Measurements from ENCODE around the gene TNS4.

Gene TNS4

DNA sequence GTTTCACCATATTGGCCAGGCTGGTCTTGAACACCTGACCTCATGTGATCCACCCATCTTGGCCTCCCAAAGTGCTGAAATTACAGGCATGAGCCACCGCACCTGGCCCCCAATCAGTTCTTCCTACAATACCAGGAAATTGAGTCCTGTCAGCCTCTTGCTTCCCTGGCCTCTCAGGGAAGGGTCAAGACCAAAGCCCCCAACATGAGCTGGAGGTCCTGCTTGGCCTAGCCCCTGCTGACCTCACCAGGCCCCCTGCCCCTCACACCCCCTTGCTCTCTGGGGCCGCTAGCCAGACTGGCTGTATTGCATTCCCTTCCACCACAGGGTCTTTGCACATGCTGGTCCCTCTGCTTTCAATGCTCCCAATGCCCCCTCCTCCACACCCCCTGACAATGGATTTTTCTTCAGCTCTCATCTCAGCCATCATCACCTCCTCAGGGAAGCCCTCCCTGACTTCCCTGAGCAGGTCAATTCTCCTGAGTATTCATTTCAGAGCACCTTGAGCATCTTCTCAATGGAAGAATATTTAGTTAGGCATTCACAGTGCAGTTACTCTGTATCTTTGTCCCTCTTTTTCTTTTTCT, 34.0 kb downstream of the TNS4 start:
- no peak for DNase-seq
- intact Hi-C loops (cut with DNase I), result no loop called here

DNA sequence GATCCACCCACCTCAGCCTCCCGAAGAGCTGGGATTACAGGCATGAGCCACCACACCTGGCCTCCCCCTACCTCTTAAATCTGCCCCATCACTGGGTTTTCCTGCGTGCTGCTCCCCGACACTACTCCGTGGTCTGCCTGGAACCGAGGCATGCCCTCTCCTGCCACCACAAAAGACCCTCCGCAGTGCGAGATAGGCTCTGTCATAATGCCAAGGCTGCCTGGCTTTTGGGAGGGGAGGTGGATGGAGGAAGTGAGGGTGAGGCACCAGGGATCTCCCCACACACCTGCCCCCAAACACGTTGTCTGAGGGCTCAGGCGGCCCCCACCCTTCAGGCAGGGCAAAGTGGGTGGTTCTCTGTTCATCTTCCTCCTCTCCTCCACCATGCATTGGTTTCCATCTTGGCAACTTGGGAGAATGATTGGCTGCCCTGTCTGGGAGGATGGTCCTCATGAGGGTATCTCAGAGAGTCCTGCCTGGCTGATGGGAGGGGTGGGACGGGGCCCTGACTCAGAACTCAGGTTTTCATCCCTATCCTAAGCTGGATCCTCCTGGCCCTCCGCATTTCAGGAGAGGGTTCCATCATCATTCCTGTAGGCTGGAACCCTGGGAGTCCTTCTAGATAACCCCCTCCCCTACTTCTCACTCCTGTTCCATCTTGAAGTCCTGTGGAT, 35.0 kb downstream of the TNS4 start:
- intact Hi-C loops (cut with DNase I), result no loop called here

DNA sequence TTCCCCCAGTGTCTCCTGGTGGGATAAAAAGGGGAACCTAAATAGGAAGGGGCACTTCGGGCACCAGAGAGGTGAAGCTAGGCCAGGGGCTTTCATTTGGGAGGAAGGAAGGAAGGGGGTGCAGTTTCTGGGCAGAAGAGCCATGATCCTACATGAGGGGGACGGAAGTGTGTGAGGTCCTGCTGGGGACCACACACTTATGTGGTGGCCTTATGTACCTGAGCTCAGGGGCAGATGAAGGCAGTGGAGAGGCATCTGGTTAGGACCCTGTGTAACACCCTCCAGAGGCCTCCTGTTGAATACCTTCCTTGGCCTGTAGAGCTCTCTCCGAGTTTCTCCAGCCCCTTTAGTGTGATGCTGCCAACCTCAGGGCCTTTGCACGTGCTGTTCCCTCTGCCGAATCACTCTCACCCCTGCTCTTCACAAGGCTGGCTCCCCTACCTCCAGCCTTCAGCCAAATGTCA, 37.0 kb downstream of the TNS4 start:
- no peak for DNase-seq
- intact Hi-C loops (cut with DNase I), result no loop called here

More for the DNA sequence above, 35.0 kb downstream of the TNS4 start:
- DNase-seq, result no peak

DNA sequence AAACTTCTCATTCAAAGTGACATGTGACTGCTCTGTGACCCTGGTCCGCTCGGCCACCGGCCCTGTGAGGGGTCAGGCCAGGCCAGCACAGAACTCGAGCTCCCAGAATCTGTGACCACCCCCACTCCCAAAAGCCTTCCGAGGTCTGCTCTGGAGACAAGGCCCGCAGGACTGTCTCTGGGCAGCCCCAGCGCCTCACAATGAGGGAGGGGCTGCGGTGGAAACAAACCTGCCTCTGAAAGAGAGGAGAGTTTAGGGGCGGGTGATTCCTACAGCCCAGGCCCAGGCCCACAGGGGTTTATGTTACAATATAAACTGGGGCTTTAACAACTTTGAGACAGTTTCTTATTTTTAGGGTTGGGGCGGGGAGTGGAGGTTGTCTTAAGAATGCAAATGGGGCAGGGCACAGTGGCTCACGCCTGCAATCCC, 38.3 kb downstream of the TNS4 start:
- DNase-seq, result no peak
- intact Hi-C loops (cut with DNase I), result no loop called here

DNA sequence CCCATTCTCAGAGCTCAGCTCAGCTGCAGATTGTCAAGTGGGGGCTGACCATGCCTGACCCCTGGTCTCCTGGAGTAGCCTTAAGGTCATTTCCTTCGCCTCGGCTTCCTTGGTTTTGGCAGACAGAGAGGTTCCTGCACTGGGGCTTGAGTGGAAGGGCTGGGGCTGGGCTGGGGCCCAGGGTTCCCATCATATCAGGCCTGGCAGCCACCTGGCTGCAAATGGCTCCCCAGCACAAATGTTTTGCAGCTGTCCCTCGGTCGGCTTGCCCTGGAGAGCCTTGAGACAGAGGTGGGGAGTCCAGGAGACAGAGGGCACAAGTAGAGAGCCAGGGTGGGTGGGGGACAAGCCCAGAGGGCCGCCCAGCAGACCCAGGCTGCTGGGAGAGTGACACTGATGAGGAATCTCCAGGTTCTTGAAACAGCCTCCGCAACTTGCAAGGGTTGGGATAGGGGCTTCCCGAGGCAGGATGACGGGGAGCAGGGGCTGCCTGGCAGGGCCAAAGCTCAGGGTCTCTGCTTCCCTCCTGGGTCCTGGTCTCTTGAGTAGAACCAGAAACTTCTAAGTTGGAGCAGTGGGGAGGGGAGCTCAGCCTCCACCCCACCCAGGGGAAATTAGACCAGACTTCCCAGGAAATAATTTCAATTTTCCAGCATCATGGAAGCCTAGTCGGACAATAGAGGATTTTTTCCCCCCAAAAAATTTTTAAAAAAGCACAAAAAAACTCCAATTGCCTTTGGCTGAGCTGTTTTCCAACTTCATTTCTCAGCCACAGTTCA, 38.9 kb downstream of the TNS4 start:
- DNase-seq, result no peak
- intact Hi-C loops (cut with DNase I), result no loop called here

DNA sequence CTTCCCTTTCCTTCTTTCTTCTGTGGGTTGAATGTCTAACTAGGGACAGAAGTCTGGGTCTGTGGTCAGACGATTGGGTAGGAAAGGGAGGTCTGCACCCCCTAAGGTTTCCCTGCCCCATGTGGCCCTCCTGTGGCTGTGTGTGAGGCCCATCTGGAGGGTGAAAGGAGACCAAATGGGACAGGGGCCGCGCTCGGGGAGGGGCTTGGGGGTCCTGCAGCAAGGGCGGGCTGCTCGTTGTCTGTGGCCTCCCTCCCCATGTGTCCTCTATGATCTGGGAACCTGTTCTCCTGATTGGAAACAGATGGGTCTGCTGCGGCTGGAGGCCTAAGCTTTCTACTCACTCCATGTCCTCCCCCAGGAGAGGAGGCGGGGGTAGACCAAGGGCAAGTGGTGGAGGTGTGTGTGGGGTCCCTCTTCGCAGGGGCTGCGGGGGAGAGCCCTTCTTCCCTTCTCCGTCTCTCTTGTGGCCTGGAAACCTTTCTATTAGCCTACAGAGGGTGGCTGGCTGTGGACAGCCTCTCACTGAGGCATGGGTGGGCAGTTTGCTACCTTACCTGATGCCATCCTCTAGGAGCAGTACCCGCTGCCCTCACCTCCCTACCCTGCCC, 39.6 kb downstream of the TNS4 start:
- intact Hi-C loops (cut with DNase I), result no loop called here
- DNase-seq, result no peak

DNA sequence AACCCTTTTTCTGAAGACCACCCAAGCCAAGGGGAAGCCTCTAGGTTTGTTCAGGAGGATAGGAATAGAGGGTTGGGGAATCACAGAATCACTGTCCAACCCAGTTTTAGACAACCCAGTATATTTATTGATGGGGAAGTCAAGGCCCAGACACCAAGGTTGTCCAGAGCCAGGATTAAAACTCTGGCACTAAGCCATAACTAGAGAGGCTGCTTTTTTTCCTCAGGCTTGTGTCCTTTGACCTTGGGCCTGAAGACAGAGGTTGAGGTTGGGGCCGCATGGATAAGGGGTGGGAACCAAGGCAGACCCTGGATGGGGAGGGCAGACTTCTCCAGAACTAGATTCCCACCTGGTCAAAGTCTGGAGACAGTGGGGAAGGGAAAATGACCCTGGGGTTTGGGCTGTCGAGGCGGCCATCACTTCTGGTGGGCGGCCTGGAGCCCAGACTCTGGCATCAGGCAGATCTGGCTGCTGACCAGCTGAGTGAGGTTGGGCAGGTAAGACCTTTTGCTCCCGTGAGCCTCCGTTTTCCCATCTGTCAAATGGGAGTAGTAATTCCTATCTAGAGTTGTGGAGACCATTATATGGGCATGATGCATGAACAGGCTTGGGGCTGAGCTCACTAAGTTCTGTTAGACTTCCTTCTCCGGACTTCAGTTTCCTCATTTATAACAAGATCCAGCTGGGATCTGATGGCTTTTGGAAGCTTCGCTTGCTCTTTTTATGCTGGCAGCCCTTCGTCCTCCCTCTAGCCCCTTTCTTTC, 40.3 kb downstream of the TNS4 start:
- DNase-seq, result no peak
- intact Hi-C loops (cut with DNase I), result no loop called here

DNA sequence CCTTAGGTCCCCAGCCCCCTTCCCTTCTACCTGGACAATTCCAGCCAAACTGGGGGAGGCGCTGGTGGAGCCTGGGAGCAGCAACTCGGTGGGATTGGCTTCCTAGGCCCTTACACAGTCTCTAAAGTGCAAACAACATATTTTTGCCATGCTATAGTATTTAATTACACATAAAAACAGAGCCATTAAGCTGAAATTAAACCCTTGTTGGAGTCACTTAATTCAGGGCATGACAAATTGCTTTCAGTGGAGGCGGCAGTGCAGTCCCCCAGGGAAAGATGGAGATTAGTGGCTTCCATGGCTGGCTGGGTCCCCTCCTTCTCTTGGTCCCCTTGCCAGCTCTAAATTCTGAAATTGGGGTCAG, 40.8 kb downstream of the TNS4 start:
- no peak for DNase-seq
- intact Hi-C loops (cut with DNase I), result no loop called here

DNA sequence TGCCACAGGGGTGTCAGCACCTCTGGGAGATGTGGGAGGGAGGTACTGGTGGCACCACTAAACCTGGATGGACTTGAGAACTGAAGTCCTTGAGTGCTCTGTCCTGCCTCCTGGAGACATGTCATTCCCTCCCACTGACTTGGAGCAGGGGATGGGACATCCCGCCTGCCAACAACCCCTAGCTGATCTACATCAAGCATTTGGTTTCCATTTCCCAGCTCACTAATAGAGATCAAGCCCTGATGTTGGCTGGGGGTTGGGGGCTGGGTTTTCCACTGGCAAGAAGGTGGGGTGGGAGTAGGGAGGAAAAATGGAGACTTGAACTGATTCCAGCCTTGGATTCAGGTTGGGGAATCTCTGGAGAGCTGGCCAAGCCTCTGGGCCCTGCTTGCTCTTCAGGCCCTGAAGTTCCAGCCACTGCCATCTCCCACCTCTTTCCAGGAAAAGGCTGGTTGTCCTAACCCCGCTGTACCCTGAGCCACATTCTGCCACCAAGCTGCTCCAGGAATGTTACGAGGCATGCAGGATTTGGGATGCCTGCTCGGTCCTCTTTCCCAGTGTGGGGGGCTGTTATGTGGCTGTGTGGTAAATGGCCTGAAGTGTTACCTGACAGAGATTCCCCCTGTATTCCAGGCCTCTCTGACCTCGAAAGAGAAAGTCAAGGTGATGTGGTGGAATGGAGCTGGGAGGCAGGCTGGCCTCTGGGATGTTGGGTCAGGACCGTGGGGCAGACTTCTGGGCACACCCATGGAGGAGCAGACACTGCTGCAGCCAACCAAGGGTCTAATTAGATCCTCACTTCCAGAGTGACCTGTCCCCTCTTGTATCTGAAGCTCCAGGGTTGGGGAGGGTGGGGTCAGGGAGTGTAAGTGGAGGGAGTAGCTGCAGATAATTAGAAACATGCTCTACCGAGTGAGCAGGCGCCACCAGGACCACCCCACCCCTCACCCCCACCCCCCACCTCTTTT, 41.5 kb downstream of the TNS4 start:
- DNase-seq, result no peak
- intact Hi-C loops (cut with DNase I), result no loop called here

DNA sequence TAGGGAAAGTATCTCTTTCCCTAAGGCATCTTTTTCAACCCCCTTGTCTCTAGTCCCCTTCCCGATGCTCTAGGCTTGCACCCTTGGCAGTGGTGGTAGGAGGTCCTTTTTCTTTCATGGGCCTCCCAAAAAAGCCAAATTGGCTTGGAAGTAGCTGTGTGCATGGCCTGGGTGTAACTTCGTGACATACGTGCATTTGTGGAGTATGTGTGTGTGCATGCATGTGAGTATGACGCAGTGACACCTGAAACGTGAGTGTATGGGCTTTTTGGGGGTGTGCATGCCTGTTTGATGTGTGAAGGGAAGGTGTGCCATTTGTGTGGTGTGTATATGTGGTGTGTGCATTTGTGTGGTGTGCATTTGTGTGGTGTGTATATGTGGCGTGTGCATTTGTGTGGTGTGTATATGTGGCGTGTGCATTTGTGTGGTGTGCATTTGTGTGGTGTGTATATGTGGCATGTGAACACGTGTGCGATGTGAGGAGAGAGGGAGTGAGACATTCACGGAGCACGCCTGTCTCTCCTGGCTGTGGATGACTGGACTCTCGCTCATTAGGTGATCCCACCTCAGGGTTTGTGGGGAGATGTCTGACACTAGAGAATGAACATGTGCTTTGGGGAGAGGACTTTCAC, 42.5 kb downstream of the TNS4 start:
- intact Hi-C loops (cut with DNase I), result no loop called here
- no peak for DNase-seq

DNA sequence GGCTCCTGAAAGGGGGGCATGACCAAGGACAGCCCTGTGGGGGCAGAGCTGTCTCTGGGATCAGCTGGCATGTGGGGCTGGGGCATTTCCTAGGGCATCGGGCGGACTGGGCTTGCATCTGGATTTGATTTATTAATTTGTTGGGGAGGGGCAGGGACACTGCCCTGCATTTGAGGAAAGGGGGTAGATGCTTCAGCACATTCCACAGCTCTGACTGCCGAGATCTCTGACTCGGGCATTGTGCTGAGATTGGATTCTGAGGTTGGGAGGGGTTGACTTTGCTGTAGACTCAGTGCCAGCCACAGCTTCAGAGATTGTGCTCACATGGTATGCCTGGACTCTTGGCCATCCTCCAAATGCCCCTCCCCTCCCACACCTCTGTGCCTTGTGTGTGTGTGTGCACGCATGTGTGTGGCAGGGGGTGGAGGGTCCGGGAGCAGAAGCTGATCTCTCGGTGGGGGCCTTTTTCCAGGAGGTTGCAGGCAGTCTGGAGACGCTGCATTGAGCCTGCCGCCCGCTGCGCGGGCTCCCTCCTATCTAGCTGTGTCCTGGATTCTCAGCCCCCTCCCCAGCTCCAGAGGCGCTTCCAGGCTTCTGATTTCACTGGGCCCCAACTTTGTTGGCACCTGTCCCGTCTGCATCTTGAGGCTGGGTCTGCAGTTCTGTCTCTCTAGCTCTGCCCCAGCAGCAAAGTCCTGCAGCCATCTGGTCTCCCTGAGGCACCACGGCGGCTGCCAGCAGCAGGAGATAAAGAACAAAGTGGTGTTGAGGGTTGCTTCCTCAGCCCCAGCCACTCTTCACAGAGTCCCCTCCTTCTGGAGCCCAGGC, 43.2 kb downstream of the TNS4 start:
- DNase-seq, result no peak
- intact Hi-C loops (cut with DNase I), result no loop called here

DNA sequence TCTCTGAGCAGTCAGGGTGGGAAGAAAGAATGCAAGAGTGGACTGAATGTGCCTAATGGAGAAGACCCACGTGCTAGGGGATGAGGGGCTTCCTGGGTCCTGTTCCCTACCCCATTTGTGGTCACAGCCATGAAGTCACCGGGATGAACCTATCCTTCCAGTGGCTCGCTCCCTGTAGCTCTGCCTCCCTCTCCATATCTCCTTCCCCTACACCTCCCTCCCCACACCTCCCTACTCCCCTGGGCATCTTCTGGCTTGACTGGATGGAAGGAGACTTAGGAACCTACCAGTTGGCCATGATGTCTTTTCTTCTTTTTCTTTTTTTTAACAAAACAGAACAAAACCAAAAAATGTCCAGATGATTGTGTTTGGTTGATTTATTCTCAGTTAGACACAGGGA, 44.1 kb downstream of the TNS4 start:
- intact Hi-C loops (cut with DNase I), result no loop called here

DNA sequence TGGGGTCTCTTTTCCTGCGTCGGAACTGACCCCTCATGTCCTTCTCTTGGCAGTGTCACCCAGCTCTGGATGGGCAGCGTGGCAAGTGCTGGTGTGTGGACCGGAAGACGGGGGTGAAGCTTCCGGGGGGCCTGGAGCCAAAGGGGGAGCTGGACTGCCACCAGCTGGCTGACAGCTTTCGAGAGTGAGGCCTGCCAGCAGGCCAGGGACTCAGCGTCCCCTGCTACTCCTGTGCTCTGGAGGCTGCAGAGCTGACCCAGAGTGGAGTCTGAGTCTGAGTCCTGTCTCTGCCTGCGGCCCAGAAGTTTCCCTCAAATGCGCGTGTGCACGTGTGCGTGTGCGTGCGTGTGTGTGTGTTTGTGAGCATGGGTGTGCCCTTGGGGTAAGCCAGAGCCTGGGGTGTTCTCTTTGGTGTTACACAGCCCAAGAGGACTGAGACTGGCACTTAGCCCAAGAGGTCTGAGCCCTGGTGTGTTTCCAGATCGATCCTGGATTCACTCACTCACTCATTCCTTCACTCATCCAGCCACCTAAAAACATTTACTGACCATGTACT, 44.9 kb downstream of the TNS4 start:
- intact Hi-C loops (cut with DNase I), result no loop called here
- DNase-seq, result no peak

More for the DNA sequence above, 44.1 kb downstream of the TNS4 start:
- no peak for DNase-seq

DNA sequence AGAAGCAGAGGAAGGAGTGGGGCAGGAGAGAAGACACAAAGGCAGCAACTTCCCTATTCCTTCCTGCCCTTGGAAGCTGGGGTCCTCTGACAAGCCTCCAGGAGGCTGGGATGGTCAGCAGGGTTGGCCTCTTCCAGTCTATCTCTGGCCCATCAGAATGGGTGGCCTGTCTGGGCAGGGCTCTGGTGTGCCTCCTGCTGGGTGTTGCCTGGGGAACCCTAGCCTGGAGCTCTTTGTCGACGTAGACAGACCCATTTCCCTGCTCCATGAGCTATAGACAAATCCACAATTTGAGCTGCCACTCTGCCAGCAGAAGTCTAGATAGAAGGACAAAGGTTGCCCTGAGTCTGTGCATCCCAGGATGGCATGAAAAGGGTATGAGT, 46.8 kb downstream of the TNS4 start:
- intact Hi-C loops (cut with DNase I), result no loop called here
- no peak for DNase-seq

DNA sequence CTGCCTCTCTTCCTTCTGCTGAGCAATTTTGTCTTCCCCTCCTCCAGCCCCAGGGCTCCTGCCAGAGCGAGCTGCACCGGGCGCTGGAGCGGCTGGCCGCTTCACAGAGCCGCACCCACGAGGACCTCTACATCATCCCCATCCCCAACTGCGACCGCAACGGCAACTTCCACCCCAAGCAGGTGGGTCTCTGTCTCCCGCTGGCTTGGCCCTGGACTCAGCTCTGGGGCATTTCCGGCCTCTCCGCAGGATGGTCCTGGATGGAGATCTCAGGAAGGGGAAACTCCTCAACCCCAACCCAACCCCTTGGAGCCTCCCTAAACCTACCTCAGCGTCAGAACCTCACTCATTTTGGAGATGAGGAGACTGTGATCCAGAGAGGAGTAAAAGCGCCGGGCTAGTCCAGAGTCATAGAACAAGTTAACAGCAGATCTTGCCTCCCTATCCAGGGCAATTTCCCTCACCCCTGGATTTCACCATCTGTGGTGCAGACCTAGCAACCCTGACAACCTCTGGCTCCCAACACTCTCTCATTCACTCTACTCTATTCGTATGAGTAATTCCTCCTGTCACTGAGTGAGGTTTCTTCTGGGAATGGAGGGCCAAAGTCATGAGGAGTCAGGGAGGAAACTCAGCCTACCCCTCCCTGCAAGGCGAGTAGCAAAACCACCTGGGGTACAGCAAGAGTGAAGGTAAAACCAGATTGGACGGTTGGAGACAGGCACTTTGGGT, 47.4 kb downstream of the TNS4 start:
- intact Hi-C loops (cut with DNase I), result no loop called here
- DNase-seq, result no peak

DNA sequence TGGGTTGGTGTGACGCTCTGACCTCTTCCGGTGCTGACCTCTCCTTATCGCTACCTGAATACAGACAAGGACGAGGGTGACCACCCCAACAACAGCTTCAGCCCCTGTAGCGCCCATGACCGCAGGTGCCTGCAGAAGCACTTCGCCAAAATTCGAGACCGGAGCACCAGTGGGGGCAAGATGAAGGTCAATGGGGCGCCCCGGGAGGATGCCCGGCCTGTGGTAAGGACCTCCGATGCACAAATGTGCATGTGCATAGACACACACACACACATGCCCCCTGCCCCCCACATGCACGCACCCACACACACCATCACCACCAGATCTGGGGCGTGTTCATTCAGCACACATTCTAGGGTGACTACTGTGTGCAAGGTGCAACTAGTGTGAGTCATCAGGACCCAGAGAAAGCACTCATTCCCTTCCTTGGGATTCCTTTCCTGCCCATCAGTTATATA, 48.5 kb downstream of the TNS4 start:
- intact Hi-C loops (cut with DNase I), result no loop called here
- DNase-seq, result no peak

Measured in head of caudate nucleus (tissue), 42 donors.